LNCAP (cell line): ENCODE measurements around the gene KLB.

Experiments
- CTCF ChIP-seq: fragments of 450-650 bp; IDR thresholded peaks from 2 replicates; pipeline ENCODE4 v1.5.1; 2017; ENCODE audit warnings: mild to moderate bottlenecking

The KLB gene

GRCh38 chr4:39369301-39369700, 37.4 kb upstream of the KLB start:
- TF ChIP-seq CTCF = no peak

- TF ChIP-seq CTCF = no peak
Observed at GRCh38 chr4:39375478-39375877, 31.3 kb upstream of the KLB start.

GRCh38 chr4:39383690-39384089, 23.0 kb upstream of the KLB start:
- TF ChIP-seq CTCF = no peak

- TF ChIP-seq CTCF = no peak
Observed at GRCh38 chr4:39384563-39384962, 22.2 kb upstream of the KLB start.

GRCh38 chr4:39390603-39391002, 16.1 kb upstream of the KLB start:
- TF ChIP-seq CTCF = no peak

- TF ChIP-seq CTCF = no peak
Observed at GRCh38 chr4:39394706-39395105, 12.0 kb upstream of the KLB start.

GRCh38 chr4:39407584-39407885, 805 bp downstream of the KLB start:
- no peak for TF ChIP-seq CTCF

- no peak for TF ChIP-seq CTCF
Observed at GRCh38 chr4:39410415-39410814, 3.7 kb downstream of the KLB start.
